ENCODE data around the gene GTPBP1.

GRCh38 chr22:38706101-38706900, 557 bp downstream of the GTPBP1 start:
- TF ChIP-seq, protein P1, sequence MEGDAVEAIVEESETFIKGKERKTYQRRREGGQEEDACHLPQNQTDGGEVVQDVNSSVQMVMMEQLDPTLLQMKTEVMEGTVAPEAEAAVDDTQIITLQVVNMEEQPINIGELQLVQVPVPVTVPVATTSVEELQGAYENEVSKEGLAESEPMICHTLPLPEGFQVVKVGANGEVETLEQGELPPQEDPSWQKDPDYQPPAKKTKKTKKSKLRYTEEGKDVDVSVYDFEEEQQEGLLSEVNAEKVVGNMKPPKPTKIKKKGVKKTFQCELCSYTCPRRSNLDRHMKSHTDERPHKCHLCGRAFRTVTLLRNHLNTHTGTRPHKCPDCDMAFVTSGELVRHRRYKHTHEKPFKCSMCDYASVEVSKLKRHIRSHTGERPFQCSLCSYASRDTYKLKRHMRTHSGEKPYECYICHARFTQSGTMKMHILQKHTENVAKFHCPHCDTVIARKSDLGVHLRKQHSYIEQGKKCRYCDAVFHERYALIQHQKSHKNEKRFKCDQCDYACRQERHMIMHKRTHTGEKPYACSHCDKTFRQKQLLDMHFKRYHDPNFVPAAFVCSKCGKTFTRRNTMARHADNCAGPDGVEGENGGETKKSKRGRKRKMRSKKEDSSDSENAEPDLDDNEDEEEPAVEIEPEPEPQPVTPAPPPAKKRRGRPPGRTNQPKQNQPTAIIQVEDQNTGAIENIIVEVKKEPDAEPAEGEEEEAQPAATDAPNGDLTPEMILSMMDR (conservative IDR thresholded peaks at IDR 0.05), result no peak
- no peak for TF ChIP-seq EZH2 (IDR thresholded peaks at IDR 0.05; ENCODE audit: low read depth)

All from PC-9 (cell line).